T-helper 1 cell treated with Interleukin-12 subunit alpha and Interleukin-12 subunit beta and Interleukin-4 antibody, amounts not matched to agents 30 ng/mL and 1 ng/mL, for 36 hours (primary cell): ENCODE measurements around the gene PFKP. TPM values are rescaled to one million over a fixed set of nuclear protein-coding genes. Genes with fewer than 3 reads are reported as not detected.
"Not testable (repeated sequence)": the region's sequence is repeated elsewhere in the genome, so short reads cannot be mapped to it uniquely, and the experiment has no call there.

ENCODE experiments used
- intact Hi-C: fragments of 100-400 bp; cut with micrococcal nuclease; formaldehyde crosslinking; loops from one replicate; pipeline ENCODE4 v1.15.1; 2024
- total RNA-seq: library from RNA; stranded (reverse); gene quantifications from 2 replicates; pipeline ENCODE4 v1.2.3, GENCODE V29; 2022

The PFKP gene
- total RNA-seq, 1 donor from 2014 or later: 151 TPM

DNA sequence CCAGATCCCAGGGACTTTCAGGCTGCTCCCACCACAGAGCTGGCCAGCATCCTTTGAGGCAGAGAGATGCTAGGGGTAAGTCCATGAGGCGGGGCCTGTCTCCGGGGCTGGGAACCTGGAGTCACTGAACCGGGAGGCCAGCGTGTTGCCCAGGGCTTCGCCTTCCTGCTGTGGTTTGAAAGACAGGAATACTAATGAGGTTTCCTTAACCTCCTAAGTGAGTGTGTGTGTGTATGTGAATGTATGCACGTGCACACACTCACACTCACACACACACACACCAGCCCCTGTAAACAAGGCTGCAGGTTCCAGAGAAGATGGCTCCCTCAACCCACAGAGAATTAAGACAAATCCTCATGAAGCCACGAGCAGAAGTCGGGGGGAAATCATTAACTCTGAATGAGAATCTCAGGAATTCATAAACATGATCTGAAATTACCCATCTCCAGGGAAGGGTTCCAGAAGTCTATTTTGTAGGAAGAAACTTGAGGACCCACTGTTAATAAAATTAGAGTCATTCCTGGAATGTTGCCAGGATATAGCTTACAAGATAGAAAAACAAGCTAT lies 20.3 kb upstream of the PFKP start:
- intact Hi-C loops: no loop called here

DNA sequence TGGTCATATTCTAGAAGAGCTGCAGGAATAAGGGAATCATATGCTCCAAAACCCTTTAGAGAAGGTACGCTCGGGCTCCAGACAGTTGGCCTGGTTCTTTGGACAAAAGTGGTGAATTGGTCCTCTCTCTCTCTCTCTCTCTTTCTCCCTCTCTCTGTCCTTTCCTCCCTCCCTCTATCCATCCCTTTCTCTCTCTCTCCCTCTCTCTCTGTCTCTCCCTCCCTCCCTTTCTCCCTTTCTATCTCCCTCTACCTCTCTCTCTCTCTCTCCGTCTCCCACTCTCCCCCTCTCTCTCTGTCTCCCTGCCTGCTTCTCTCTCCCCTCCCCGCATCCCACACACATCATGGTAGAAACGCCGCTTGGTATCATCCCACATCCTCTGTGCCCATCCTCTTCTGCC lies 19.8 kb upstream of the PFKP start:
- intact Hi-C loops: no loop called here

DNA sequence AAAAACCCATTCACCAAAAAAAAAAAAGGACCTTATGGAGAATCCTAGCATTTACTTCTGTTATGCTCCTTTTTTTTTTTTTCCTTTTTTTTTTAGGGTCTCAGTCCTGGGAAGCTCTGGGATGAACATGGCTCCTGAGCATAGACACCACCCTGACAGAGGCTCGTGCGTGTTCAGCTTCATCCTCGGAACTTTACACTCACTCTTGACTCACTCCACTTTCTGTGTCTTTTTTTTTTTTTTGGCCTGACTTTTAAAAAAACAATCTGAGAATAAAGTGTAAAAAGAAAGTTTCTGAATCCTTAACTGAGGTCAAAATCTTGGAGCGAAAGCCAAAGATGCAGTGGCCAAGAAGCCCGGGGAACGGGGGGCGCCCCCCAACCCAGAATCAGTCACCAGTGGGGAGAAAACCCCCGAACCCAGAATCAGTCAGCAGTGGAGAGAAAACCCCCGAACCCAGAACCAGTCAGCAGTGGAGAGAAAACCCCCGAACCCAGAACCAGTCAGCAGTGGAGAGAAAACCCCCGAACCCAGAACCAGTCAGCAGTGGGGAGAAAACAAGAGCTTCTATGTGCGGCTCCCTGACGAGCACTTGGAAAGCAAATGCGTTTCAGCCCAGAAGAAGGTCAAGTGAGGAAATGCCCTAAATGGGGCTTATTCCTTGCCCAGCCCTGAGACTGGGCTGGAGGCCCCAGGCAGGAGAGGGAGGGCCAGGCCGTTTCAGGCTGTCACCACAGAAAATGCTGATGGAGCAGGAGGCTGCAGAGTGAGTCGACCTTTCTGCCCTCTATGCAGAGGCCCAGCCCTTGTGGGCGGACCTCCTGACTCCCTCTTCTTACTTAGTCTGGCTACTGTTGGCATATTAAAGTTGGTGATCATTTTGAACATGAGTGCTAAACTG lies 19.0 kb upstream of the PFKP start:
- intact Hi-C loops: loop anchor here (1.0 kb wide), 1 partner anchor 120 kb away; no protein-coding TSS in a partner anchor

DNA sequence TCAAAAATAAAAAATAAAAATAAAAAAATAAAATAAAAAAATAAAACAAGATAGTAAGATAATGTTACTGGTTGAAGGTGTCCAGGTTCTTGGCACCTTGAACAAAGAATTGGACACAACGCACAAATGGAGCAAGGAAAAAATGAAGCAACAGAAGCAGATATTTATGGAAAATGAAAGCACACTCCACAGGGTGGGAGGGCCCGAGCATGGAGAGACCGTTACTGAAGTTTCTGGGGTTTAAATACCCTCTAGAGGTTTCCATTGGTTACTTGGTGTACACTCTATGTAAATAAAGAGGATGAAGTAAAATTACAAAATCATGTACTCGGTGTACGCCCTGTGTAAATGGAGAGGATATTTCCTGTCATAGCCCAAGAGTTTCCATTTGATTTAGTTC lies 15.7 kb upstream of the PFKP start:
- intact Hi-C loops: no loop called here

DNA sequence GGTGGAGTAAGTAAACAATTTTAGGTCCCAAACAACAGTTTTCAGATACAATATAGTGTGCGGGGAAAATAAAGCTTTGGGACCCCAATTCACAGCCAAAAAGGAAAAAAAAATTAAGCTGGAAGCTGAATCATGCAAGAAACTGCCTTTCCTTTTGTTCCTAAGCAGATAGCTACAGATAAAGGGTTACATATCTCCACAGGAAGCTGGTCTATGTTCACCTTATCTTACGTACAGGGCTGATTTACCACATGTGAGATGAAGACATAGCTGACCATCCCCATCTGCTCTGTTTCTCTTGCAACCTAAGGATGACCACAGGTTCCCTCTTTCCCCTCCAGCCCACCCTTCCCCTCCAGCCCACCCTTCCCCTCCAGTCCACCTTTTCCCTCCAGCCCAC lies 14.2 kb upstream of the PFKP start:
- intact Hi-C loops: no loop called here

DNA sequence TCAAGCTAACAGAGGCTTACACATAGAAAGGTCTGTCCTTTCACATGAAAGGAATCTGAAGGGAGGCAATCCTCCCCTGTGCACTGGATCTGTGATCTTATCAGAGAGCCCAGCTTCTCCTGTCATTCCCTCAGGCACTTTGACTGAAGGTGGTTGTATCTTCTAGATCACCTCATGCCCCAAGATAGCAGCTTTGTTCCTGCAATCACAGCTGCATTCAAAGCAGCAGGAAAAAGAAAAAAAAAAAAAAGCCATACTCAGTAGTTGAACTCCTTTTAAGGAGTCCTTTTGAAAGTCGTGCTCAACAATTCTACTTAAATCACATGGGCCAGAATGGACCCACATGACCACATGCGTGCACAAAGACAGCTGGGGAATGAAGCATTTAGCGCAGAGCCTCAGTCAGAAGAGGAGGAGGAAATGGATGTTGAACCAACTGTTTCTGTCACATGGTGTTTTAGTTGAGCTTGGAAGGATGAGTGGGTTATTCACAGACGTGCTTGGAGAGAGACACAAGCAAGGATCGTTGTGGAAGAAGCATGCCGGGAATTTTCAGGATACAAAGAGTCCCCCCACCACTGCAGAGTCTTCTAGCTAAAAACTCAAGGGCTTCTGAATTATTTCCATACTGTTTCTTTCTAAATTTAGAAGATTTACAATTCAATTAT lies 13.0 kb upstream of the PFKP start:
- intact Hi-C loops: no loop called here

DNA sequence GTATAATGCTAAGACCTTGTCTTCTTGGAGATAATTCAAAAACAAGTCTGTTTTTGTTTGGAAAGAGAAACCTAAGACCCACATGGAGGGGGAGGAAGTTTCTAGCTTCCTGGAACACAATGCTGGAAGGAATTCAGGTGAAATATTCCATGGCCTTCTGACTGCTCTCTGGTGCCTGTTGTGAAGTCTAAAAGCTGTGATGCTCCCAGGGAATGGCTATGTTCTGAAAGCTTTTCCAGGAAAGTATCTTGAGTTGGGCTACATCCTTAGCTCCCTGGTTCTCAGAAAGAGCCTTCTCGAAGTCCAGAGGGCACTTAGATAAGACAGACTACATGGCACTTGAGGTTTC lies 12.5 kb upstream of the PFKP start:
- intact Hi-C loops: no loop called here

DNA sequence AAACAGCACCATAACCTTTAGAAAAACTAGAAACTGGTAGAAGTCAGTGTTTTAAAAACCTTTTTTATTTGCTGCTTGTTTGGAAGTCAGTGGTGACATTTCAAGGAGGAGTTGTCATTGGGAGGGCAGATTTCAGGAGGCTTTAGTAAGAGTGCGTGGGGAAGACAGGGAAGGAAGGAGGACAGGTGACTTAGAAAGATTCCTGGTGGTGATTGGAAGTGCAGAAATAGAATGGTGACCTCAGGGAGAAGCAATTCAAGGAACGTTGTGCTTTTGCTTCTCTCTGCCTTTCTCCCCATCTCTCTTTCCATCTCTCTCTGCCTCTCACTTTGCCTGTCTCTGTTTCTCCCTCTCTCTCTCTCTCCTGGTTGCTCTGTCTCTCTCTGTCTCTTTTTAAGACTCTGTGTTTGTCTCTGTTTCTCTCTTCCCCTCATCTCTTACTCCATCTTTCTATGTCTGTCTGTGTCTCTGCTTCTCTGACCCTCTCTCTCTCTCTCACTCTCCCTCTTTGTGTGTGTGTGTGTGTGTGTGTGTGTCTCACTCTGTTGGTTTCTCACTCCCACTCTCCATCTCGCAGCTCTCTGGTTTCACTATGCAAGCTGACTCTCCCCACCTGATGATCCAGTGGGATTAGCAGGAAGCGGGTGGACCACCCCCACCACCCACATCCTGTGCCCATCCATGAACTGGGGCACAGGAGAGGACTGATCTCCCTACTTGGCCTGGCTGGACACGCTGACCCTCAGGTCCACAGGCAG lies 10.9 kb upstream of the PFKP start:
- intact Hi-C loops: no loop called here

DNA sequence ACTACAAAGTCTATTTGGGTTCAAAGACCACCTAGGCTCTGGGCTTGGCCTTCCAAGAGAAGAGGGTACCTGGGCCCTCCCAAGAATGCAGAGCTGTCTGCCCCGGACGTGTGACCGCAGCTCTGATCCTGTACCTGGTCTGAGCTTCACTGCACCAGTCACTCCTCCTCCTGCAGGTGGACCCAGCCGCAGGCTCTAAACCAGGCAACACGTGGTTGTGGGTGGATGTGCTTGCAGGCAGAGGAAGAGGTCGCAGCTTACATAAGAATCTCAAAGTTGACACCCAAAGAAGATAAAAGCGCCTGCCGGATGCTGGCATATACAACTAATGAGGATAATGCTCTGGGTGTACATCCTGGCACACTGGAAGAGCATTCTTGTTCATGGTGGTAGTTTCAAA lies 9.4 kb upstream of the PFKP start:
- intact Hi-C loops: no loop called here

DNA sequence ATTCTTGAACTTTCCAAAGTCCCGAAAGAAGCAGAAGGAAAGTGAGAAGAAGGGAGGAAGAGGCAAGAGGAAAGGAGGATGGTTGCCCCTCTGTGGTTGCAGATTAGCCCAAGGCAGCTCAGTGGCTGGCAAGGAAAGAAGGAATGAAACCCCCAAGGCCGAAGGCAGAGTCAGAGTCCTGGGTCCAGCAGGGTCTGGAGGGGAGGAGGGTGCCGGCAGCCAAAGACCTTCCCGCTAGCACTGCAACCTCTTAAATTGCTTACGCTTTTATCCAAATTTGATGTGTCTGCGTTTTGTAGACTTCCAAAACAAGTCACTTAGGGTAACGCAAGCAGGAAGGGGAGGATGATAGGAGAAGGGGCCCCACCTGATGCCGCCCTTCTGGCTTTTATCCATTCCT lies 7.4 kb upstream of the PFKP start:
- intact Hi-C loops: no loop called here

DNA sequence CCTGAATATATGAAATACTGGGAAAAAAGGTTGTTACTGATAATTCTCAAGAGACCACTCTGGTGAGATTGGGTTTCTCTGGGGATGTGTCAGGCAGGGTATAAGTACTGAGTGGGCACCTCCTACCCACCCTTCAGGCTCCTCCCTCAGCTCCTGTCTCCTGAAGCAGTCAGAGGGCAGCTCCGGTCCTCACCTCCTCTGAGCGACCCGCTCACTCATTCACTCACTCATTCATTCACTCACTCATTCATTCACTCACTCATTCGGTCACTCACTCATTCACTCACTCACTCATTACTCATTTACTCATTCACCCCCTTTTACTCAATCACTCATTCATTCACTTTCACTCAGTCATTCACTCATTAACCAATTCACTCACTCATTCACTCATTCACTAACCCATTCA lies 6.9 kb upstream of the PFKP start:
- intact Hi-C loops: no loop called here

DNA sequence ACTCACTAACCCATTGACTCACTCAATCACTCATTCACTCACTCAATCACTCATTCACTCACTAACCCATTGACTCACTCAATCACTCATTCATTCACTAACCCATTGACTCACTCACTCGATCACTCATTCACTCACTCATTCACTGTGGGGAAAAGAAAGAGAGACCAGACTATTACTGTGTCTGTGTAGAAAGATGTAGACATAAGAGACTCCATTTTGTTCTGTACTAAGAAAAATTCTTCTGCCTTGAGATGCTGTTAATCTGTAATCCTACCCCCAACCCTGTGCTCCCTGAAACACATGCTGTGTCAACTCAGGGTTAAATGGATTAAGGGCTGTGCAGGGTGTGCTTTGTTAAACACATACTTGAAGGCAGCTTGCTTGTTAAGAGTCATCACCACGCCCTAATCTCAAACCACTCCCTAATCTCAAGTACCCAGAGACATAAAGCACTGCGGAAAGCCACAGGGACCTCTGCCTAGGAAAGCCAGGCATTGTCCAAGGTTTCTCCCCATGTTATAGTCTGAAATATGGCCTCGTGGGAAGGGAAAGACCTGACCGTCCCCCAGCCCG lies 5.9 kb upstream of the PFKP start:
- intact Hi-C loops: not testable (repeated sequence)

DNA sequence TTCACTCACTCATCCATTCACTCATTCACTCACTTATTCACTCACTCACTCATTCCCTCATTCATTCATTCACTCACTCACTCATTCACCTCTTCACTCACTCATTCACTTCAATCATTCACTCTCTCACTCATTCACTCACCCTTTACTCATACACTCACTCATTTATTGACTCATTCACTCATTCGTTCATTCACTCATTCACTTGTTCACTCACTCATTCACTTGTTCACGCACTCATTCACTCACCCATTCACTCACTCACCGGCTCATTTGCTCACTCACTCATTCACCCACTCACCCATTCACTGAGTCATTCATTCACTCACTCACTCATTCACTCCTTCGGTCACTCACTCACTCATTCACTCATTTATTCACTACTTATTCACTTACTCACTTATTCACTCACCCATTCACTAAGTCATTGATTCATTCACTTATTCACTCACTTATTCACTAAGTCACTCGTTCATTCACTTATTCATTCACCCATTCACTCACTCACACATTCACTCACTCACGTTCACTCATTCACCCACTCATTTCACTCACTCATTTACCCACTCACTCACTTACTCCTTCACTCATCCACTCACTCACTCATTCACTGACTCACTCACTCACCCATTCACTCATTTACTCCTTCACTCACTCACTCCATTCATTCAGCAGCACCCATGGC lies 4.7 kb upstream of the PFKP start:
- intact Hi-C loops: no loop called here

DNA sequence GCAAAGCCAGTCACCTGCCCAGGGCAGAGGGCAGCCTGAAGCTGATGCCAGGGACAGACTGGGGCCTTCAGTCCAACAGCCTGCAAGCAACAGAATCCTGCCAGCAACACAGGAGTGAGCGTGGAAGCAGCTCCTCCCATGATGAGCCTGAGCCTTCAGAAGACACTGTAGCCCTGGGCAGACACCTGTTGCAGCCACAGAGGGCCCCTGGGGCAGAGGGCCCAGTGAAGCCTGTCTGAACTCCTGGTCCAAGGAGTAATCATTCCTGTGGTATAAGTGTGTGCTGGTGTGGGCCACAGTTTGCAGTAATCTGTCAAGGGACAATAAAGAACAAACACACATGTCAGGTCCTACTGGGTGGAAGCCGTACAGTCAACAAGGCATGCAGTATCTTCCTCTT lies 2.9 kb upstream of the PFKP start:
- intact Hi-C loops: no loop called here

DNA sequence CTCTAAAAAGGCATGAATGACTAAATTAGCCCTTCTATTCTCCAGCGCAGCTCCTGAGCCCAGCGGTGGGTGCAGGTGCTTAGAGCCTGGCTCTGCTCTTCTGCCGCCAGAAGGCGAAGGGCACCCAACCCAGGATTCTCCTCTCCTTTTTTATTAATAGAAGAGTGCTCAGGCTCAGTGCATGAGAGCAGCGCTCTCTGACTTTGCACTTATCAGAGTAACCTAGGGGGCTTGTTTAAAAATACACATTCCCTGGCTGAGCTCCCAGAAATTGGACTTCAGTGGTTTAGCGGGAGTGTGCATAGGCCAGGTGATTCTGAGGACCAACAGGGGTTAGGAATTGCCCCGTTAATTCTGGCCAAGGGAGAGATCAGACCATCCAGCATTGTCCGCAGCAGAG lies 1.7 kb upstream of the PFKP start:
- intact Hi-C loops: no loop called here

DNA sequence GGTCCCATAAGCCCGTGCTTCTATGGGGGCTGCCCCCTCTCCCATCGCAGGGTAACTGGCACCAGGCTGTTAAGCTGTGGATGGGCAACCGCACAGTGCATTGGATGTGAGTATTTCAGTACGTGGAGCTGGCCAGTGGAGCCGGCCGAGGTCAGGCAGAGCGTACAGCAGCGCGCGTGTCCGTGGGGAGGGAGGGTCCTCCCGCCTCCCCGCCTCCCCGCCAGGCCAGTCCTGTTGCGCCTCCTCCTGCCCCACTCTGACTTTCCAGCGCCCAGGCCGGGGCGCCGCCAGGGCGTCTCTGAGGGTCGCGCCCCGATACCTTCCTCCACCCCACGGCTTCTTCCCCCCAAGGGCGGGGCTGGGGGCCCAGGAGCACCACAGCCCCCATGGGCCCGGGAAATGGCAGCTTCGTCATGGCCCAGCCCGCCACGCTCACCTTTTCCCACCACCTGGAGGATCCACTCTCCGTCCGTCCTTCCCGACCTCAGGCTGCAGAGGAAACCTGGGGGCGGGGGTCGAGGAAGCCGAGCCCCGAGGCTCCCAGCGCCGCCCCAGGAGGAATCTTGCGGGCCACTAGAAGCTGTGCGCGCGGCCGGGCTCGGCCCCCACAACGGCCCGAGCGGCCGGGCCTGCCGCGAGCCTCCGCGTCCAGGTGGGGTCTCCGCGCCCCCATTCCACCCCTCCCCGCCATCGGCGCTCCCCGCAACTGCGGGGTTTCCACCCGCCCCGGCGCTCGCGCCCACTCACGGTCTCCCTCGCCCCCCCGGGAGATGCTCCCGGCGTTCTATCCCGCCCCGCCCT lies 831 bp upstream of the PFKP start:
- intact Hi-C loops: loop anchor here (1.0 kb wide), 1 partner anchor 106 kb away; the partner anchor contains the start of gene PITRM1

DNA sequence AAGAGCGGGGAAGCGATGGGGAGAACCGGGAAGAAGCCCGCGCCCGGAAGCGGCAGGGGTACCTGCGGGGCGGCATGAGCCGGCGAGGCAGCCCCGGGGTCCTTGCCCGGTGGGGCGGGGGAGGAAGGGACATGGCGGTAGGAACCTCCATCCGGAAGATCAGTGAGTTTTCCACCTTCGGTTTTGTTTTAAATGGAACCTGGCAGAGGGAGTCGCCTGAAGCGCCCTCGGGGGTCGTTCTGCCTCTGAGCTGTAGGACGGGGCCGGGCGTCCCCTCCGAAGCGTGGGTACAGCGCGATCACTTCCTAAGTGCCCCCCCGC lies 471 bp downstream of the PFKP start:
- intact Hi-C loops: loop anchor here (1.0 kb wide), 2 partner anchors 27 to 104 kb away; partner anchors contain the start of gene PITRM1

DNA sequence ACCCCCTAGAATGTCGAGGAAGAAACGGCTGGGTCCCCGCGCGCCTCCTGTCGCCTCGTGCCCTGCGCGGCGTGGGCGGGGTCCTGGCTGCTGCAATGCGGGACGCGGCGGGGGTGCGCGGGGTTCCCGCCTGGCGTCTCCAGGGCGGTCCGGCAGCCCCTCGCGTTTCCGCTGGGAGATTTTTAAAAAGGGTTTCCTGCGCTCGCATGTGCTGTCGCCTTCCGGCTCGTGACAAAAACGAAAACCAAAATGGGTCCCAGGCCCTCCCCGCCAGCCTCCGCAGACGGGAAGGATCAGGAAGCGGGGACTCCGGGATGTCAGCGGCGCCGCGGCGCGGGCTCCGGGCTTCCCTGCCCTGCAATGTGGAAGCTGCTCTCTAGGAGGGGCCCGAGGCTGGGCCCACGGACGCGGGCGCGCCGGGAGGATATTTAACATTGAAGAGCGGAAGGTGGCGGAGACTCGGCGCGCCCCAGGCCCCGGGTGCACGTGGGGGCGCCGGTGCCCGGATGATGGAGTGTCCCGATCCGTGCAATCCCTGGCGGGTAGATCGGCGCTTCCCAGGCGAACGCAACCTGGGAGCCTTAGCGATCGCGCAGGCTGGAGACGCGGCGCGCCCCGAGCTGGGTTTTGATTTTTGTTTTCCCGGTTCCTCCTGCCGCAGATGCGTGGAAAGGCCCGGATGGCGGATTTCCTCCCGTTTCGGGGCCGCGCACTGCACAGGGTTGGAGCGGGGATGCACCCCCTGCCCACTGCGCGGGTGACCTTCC lies 1.0 kb downstream of the PFKP start:
- intact Hi-C loops: loop anchor here (1.0 kb wide), 1 partner anchor 27 kb away; no protein-coding TSS in a partner anchor
